HFFc6 (cell line): ENCODE measurements around the gene MIEN1. TPM values are rescaled to one million over a fixed set of nuclear protein-coding genes. Genes with fewer than 3 reads are reported as not detected.
A peak's percentile ranks its signal among the peaks of the same experiment; 100 is the strongest.
"Not testable (repeated sequence)": the region's sequence is repeated elsewhere in the genome, so short reads cannot be mapped to it uniquely, and the experiment has no call there.

Source experiments
- DNase-seq: peaks from one replicate; pipeline ENCODE4 v3.0.0-alpha.2; 2018
- H3K27ac Mint-ChIP-seq: 2 replicates; pipeline ENCODE4 v1.8.0; 2020; ENCODE audit warnings: mild to moderate bottlenecking, mixed read lengths
- H3K27me3 Mint-ChIP-seq: 2 replicates; pipeline ENCODE4 v1.8.0; 2021; ENCODE audit warnings: mild to moderate bottlenecking, moderate library complexity, mixed read lengths; ENCODE audit not compliant: insufficient read depth
- H3K36me3 Mint-ChIP-seq: 2 replicates; pipeline ENCODE4 v1.8.0; 2021; ENCODE audit warnings: low read depth, mixed read lengths
- H3K4me1 Mint-ChIP-seq: 2 replicates; pipeline ENCODE4 v1.8.0; 2020; ENCODE audit warnings: low read depth, mixed read lengths
- H3K4me3 Mint-ChIP-seq: 2 replicates; pipeline ENCODE4 v1.8.0; 2020; ENCODE audit warnings: mild to moderate bottlenecking, moderate library complexity, mixed read lengths
- H3K9me3 Mint-ChIP-seq: 2 replicates; pipeline ENCODE4 v1.8.0; 2020; ENCODE audit warnings: mild to moderate bottlenecking, mixed read lengths
- total RNA-seq, 6 experiments: library from RNA; stranded (reverse); fragmentation: NEBNext Ultra II Directional; extraction: Animal tissue kit (Norgen Biotek cat#: 25700); gene quantifications; 2 replicates in 1 of 6; 3 replicates in 5 of 6; pipeline ENCODE4 v1.2.3, GENCODE V29; 2021
- TF ChIP-seq, protein P1 (sequence below): fragments of 200-600 bp; sonication (generic); IDR thresholded peaks from 2 replicates; pipeline ENCODE4 v1.5.0; 2021; ENCODE audit warnings: antibody characterized with exemption, mild to moderate bottlenecking

Gene MIEN1
- total RNA-seq, 6 experiments from 2014 or later = 56.9 to 70.3 (median 66.0) TPM

DNA sequence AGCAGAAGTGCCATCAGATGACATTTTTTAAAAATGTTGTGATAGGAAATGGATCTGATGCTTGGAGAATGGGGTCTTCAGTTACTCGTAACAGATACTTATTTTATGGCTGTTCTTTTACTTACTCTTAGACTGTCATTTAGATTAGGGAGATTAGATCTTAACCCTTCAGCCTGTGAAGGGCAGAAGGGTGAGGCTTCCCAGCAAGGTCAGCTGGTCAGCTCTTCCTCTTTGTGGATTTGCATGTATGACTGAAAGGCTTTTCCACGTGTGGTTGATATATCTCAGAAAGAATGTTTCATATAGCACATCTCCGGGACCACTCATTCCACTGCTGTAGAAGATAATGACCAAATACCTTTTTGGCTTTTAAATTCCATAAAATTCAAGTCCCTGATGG, 34.8 kb upstream of the MIEN1 start:
- Mint-ChIP-seq H3K9me3 (peaks cover 12% of the 10 kb centered on the region), H3K4me1 (peaks cover 21% of the 10 kb centered on the region), H3K27me3 (peaks cover 45% of the 10 kb centered on the region), H3K4me3 (no peak overlapping the region), H3K36me3 (peaks cover 12% of the 10 kb centered on the region), H3K27ac (no peak overlapping the region)
- TF ChIP-seq, protein P1, sequence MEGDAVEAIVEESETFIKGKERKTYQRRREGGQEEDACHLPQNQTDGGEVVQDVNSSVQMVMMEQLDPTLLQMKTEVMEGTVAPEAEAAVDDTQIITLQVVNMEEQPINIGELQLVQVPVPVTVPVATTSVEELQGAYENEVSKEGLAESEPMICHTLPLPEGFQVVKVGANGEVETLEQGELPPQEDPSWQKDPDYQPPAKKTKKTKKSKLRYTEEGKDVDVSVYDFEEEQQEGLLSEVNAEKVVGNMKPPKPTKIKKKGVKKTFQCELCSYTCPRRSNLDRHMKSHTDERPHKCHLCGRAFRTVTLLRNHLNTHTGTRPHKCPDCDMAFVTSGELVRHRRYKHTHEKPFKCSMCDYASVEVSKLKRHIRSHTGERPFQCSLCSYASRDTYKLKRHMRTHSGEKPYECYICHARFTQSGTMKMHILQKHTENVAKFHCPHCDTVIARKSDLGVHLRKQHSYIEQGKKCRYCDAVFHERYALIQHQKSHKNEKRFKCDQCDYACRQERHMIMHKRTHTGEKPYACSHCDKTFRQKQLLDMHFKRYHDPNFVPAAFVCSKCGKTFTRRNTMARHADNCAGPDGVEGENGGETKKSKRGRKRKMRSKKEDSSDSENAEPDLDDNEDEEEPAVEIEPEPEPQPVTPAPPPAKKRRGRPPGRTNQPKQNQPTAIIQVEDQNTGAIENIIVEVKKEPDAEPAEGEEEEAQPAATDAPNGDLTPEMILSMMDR = no peak
- no peak for DNase-seq

DNA sequence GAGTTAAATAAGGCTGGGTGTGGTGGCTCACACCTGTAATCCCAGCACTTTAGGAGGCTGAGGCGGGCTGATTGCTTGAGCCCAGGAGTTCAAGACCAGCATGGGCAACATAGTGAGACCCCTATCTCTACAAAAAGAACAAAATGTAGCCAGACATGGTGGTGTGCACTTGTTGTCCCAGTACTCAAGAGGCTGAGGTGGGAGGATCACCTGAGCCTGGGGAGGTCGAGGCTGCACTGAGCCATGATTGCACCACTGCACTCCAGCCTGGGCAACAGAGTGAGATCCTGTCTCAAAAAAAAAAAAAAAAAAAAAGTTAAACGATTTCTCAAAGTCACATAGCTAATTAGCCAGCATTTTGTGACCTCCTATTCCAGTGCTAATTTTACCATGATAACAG, 33.8 kb upstream of the MIEN1 start:
- Mint-ChIP-seq H3K9me3 (peaks cover 12% of the 10 kb centered on the region), H3K4me1 (peaks cover 16% of the 10 kb centered on the region), H3K27me3 (peaks cover 52% of the 10 kb centered on the region), H3K36me3 (peaks cover 12% of the 10 kb centered on the region)
- not testable (repeated sequence) for H3K4me3 Mint-ChIP-seq, H3K27ac Mint-ChIP-seq, DNase-seq

DNA sequence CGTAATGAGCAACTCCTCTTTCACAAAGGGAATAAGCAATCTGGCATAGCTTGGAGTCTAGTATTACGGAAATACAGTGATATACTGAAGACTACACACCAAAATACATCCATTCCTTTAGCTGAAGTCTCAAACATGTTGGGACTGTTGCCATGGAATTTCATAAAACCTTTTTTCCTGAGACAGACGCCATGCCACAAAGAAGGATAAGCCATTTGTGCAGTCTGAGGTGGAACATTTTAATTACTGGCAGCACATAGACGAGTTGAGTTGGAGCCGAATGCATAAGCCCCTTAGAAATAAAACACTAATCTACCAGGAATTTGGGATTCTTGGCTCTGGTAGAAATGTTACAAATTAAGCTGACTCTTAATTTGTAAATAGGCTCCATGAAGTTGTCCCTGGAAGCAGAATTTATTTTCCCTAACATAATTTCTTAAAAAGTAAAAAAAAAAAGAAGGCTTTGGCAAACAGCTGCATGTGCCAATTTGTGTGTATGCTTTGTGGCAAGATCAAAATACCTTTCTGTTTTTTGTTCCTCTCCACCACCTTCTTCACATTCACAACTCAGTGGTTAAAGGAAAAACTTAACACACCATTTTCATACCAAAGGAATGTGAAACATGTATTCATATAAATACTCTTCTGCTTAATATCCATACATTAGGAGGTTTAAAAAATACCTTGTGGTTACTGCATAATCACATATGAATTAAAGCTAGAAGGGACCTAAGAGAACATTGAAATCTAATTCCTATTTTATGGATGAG, 32.9 kb upstream of the MIEN1 start:
- H3K27me3 Mint-ChIP-seq = peaks cover 49% of the 10 kb centered on the region
- DNase-seq = peak; percentile 25
- TF ChIP-seq, protein P1 = no peak

DNA sequence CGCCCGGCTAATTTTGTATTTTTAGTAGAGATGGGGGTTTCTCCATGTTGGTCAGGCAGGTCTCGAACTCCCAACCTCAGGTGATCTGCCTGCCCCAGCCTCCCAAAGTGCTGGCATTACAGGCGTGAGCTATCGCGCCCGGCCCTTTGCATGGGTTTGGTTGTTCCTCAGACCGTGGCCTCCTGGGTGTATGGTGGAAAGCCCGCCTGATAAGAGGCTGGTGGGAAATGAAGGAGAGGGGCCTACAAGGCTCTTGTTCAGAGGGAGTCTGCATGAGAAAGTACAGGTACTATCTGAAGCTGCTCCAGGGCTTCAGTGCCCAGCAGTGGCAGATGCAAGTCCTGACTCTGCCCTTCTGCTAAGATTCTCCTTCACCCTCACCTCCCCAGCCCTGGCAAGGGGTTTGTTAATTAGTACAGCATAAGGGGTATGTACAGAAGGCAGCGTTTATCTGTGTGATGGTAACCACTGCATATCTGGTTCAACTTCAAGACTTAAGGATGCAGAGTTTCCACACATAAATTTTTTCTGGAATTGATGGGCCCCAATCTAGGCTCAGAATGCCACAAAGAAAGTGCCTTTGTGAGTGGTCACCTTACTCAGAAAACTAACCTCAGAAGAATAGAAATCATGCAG, 31.6 kb upstream of the MIEN1 start:
- H3K27ac Mint-ChIP-seq = no peak overlapping the region
- H3K9me3 Mint-ChIP-seq = peaks cover 12% of the 10 kb centered on the region
- H3K4me3 Mint-ChIP-seq = no peak overlapping the region
- TF ChIP-seq, protein P1 = no peak
- DNase-seq = no peak
- peaks cover 49% of the 10 kb centered on the region for H3K27me3 Mint-ChIP-seq
- peaks cover 12% of the 10 kb centered on the region for H3K36me3 Mint-ChIP-seq
- H3K4me1 Mint-ChIP-seq = peaks cover 16% of the 10 kb centered on the region

More for the DNA sequence above, 32.9 kb upstream of the MIEN1 start:
- Mint-ChIP-seq H3K4me1 (peaks cover 16% of the 10 kb centered on the region), H3K27ac (no peak overlapping the region), H3K4me3 (peak overlapping the region; percentile 7; the same call in 1 of the 2 replicates), H3K36me3 (peaks cover 12% of the 10 kb centered on the region), H3K9me3 (peaks cover 12% of the 10 kb centered on the region)

DNA sequence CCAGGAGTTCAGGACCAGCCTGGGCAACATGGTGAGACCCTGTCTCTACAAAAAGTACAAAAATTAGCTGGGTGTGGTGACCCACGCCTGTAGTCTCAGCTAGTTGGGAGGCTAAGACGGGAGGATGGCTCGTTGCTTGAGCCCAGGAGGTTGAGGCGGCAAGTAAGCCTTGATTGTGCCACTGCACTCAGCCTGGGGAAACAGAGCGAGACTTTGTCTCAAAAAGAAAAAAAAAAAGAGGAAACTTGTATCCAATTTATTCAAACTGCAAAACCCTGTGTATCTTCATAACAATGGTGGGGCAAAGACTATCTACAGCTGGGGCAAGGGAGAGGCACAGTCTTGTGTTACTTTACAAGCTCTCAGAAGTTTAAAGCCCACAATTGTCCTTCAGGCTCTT, 28.9 kb upstream of the MIEN1 start:
- H3K27ac Mint-ChIP-seq = no peak overlapping the region

More for the DNA sequence above, 28.9 kb upstream of the MIEN1 start:
- no peak for DNase-seq
- TF ChIP-seq, protein P1 = no peak
- no peaks in the 10 kb centered on the region for H3K36me3 Mint-ChIP-seq
- no peaks in the 10 kb centered on the region for H3K9me3 Mint-ChIP-seq
- peaks cover 42% of the 10 kb centered on the region for H3K27me3 Mint-ChIP-seq
- H3K4me3 Mint-ChIP-seq = no peak overlapping the region
- H3K4me1 Mint-ChIP-seq = peaks cover 16% of the 10 kb centered on the region
